Trophoblast cell (in vitro differentiated cells and primary cell): Measurements from ENCODE around the gene ZNF20.

Experiments used
- DNase-seq, 2 donors: peaks; one replicate each; pipeline ENCODE4 v3.0.0-alpha.2; 2016
- H2AFZ ChIP-seq: 2 replicates; pipeline ENCODE4 v1.6.1; 2013; ENCODE audit warnings: low read length, moderate library complexity, mild to moderate bottlenecking; ENCODE audit not compliant: insufficient read depth, poor library complexity
- H2AK5ac ChIP-seq: 2 replicates; pipeline ENCODE4 v1.6.1; 2013; ENCODE audit warnings: mild to moderate bottlenecking, low read length
- H2BK120ac ChIP-seq: 2 replicates; pipeline ENCODE4 v1.6.1; 2013; ENCODE audit warnings: low read length, mild to moderate bottlenecking, moderate library complexity; ENCODE audit not compliant: insufficient read depth, poor library complexity
- H2BK12ac ChIP-seq: 2 replicates; pipeline ENCODE4 v1.6.1; 2013; ENCODE audit warnings: mild to moderate bottlenecking, low read length, moderate library complexity
- H2BK5ac ChIP-seq: 2 replicates; pipeline ENCODE4 v1.6.1; 2013; ENCODE audit warnings: low read length, low read depth, moderate library complexity, mild to moderate bottlenecking; ENCODE audit not compliant: poor library complexity
- H3K14ac ChIP-seq: 2 replicates; pipeline ENCODE4 v1.6.1; 2013; ENCODE audit warnings: mild to moderate bottlenecking, low read length
- H3K18ac ChIP-seq: 2 replicates; pipeline ENCODE4 v1.6.1; 2013; ENCODE audit warnings: mild to moderate bottlenecking, low read length
- H3K23ac ChIP-seq: 2 replicates; pipeline ENCODE4 v1.6.1; 2013; ENCODE audit warnings: low read length
- H3K27ac ChIP-seq: 2 replicates; pipeline ENCODE4 v1.5.1; 2013; ENCODE audit warnings: low read depth, mild to moderate bottlenecking, inconsistent platforms, low read length, moderate library complexity
- H3K27me3 ChIP-seq: 2 replicates; pipeline ENCODE4 v1.6.1; 2013; ENCODE audit warnings: inconsistent platforms, mild to moderate bottlenecking, low read length, moderate library complexity; ENCODE audit not compliant: insufficient read depth
- H3K36me3 ChIP-seq, 2 experiments: 1 replicate in 1 of 2; 2 replicates in 1 of 2; pipeline ENCODE4 v1.6.1; 2013; ENCODE audit warnings: low read length in 2 of 2, mild to moderate bottlenecking in 2 of 2, moderate library complexity in 1 of 2; ENCODE audit not compliant: insufficient read depth in 2 of 2, control insufficient read depth in 1 of 2
- H3K4ac ChIP-seq: 2 replicates; pipeline ENCODE4 v1.6.1; 2013; ENCODE audit warnings: low read depth, mild to moderate bottlenecking, low read length, moderate library complexity
- H3K4me1 ChIP-seq, 2 experiments: 1 replicate in 1 of 2; 2 replicates in 1 of 2; pipeline ENCODE4 v1.6.1; 2013; ENCODE audit warnings: low read length in 2 of 2, mild to moderate bottlenecking in 2 of 2, moderate library complexity in 1 of 2; ENCODE audit not compliant: insufficient read depth in 2 of 2, control insufficient read depth in 1 of 2
- H3K4me2 ChIP-seq: 2 replicates; pipeline ENCODE4 v1.6.1; 2013; ENCODE audit warnings: inconsistent platforms, mild to moderate bottlenecking, low read length, moderate library complexity
- H3K4me3 ChIP-seq: 2 replicates; pipeline ENCODE4 v1.5.1; 2013; ENCODE audit warnings: mild to moderate bottlenecking, low read depth, low read length, inconsistent platforms
- H3K79me1 ChIP-seq: one replicate; pipeline ENCODE4 v1.6.1; 2013; ENCODE audit warnings: low read length
- H3K79me2 ChIP-seq: 2 replicates; pipeline ENCODE4 v1.6.1; 2013; ENCODE audit warnings: low read length, mild to moderate bottlenecking; ENCODE audit not compliant: control insufficient read depth, insufficient read depth, poor library complexity
- H3K9ac ChIP-seq: 2 replicates; pipeline ENCODE4 v1.6.1; 2013; ENCODE audit warnings: mild to moderate bottlenecking, low read length
- H3K9me3 ChIP-seq: 2 replicates; pipeline ENCODE4 v1.6.1; 2013; ENCODE audit warnings: low read depth, mild to moderate bottlenecking, control low read depth, inconsistent platforms, low read length; ENCODE audit not compliant: insufficient read depth
- H4K12ac ChIP-seq: 2 replicates; pipeline ENCODE4 v1.6.1; 2013; ENCODE audit warnings: low read depth, mild to moderate bottlenecking, low read length, moderate library complexity
- H4K8ac ChIP-seq: 2 replicates; pipeline ENCODE4 v1.6.1; 2013; ENCODE audit warnings: low read depth, mild to moderate bottlenecking, low read length, moderate library complexity
- H4K91ac ChIP-seq: one replicate; pipeline ENCODE4 v1.6.1; 2013; ENCODE audit warnings: low read depth, mild to moderate bottlenecking, low read length, moderate library complexity
- WGBS: extraction: QIAGEN DNeasy Blood & Tissue Kit; methylation state at CpG from one replicate; pipeline ENCODE4 v1.1.7; 2013; ENCODE audit warnings: missing lambda C conversion rate; ENCODE audit not compliant: insufficient read length, insufficient coverage; ENCODE audit errors: extremely low coverage; 5-methylcytosine and 5-hydroxymethylcytosine counted together

Gene ZNF20

GRCh38 chr19:12095111-12095790 is 44.9 kb downstream of the ZNF20 start:
- Histone ChIP-seq H3K36me3 (peaks cover 0 to 3% of the 10 kb centered on the region in 2 experiments), H2BK5ac (no peak overlapping the region), H4K91ac (no peak overlapping the region), H3K27ac (no peak overlapping the region), H3K18ac (no peak overlapping the region), H3K4me3 (no peak overlapping the region), H3K4me1 (peaks cover 2 to 6% of the 10 kb centered on the region in 2 experiments), H3K9me3 (no peaks in the 10 kb centered on the region), H4K12ac (no peak overlapping the region), H4K8ac (no peak overlapping the region), H2AFZ (no peak overlapping the region), H3K79me1 (peaks cover 5% of the 10 kb centered on the region), H3K9ac (no peak overlapping the region), H2AK5ac (no peak overlapping the region), H3K4ac (no peak overlapping the region), H2BK12ac (no peak overlapping the region), H3K14ac (no peak overlapping the region), H3K79me2 (peaks cover 2% of the 10 kb centered on the region), H3K27me3 (no peaks in the 10 kb centered on the region), H2BK120ac (no peak overlapping the region), H3K4me2 (no peak overlapping the region), H3K23ac (no peak overlapping the region)
- DNase-seq: no peak
- WGBS: no CpG with 5 or more reads among the region's 4 CpGs

GRCh38 chr19:12093777-12094176 is 46.4 kb downstream of the ZNF20 start:
- Histone ChIP-seq H2BK120ac (no peak overlapping the region), H3K18ac (no peak overlapping the region), H3K23ac (no peak overlapping the region), H3K4me2 (no peak overlapping the region), H3K27ac (no peak overlapping the region), H3K79me2 (peaks cover 2% of the 10 kb centered on the region), H3K9me3 (no peaks in the 10 kb centered on the region), H3K14ac (no peak overlapping the region), H4K8ac (no peak overlapping the region), H3K4me1 (peaks cover 2 to 6% of the 10 kb centered on the region in 2 experiments), H4K91ac (no peak overlapping the region), H3K79me1 (peaks cover 5% of the 10 kb centered on the region), H3K27me3 (no peaks in the 10 kb centered on the region), H4K12ac (no peak overlapping the region), H3K9ac (no peak overlapping the region), H2AFZ (no peak overlapping the region), H2BK5ac (no peak overlapping the region), H3K36me3 (peaks cover 0 to 2% of the 10 kb centered on the region in 2 experiments), H3K4me3 (no peak overlapping the region), H2AK5ac (no peak overlapping the region), H3K4ac (peak overlapping the region; percentile 69), H2BK12ac (no peak overlapping the region)
- no CpG with 5 or more reads among the region's 3 CpGs for WGBS
- DNase-seq: no peak

GRCh38 chr19:12092956-12093355 is 47.2 kb downstream of the ZNF20 start:
- H3K18ac ChIP-seq: no peak overlapping the region
- no peak overlapping the region for H2BK120ac ChIP-seq
- no peak overlapping the region for H4K91ac ChIP-seq
- H4K8ac ChIP-seq: peak overlapping the region; percentile 23
- no peak overlapping the region for H3K14ac ChIP-seq
- DNase-seq: no peak
- H3K79me2 ChIP-seq: peaks cover 2% of the 10 kb centered on the region
- H3K27ac ChIP-seq: no peak overlapping the region
- peak overlapping the region; percentile 60 for H3K4me3 ChIP-seq
- no peak overlapping the region for H3K23ac ChIP-seq
- no peak overlapping the region for H2BK5ac ChIP-seq
- peaks cover 5% of the 10 kb centered on the region for H3K79me1 ChIP-seq
- no peak overlapping the region for H2AFZ ChIP-seq
- no peak overlapping the region for H2AK5ac ChIP-seq
- no peak overlapping the region for H3K9ac ChIP-seq
- H3K9me3 ChIP-seq: no peaks in the 10 kb centered on the region
- H3K4ac ChIP-seq: peak overlapping the region; percentile 55
- H3K27me3 ChIP-seq: no peaks in the 10 kb centered on the region
- no peak overlapping the region for H2BK12ac ChIP-seq
- WGBS: no CpG with 5 or more reads among the region's 10 CpGs
- peaks cover 0 to 2% of the 10 kb centered on the region in 2 experiments for H3K36me3 ChIP-seq
- H3K4me1 ChIP-seq: peaks cover 2 to 6% of the 10 kb centered on the region in 2 experiments
- no peak overlapping the region for H4K12ac ChIP-seq
- H3K4me2 ChIP-seq: peak overlapping the region; percentile 63

DNA sequence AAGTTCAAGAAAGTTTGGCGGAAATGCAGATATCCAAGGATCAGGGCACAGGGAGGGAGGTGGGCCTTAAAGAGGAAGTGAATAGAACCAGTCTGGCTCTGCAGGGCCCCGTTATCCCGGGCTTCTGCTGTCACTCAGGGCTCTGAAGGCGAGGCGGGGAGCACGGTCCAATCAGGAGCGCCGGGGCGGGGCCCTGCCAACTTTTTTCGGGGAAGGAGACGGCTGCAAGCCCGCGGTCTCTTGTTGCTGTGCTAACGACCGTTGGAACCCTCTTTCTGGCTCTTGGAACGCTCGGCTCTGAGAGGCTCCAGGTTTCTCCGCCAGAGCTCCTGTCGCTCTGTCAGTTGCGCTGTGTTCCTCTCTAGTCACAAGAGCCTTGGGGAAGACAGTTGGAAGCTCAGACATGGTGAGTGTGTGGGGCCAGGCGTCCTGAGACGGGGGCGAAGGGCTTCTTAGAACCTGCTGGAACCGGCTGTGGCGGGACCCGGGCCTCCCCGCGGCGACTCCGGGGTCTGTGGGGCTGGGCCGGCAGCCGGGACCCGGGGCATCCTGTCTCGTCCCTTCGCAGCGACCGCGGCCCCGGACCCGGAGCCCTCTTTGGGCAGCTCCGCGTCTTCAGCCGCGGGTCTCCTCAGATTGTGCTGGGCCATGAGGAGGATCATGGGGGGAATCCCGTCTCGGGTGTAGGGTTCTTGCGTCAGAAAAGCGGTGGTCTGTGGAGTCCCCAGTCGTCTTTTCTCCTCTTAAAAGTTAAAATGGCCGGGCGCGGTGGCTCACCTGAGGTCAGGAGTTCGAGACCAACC is 47.9 kb downstream of the ZNF20 start:
- peak overlapping the region; percentile 17 for H2BK120ac ChIP-seq
- H3K9me3 ChIP-seq: no peaks in the 10 kb centered on the region
- peak overlapping the region; percentile 63 for H3K4me2 ChIP-seq
- peaks cover 2 to 6% of the 10 kb centered on the region in 2 experiments for H3K4me1 ChIP-seq
- H3K14ac ChIP-seq: peak overlapping the region; percentile 73
- no peak overlapping the region for H2BK12ac ChIP-seq
- peak overlapping the region; percentile 61 for H4K8ac ChIP-seq
- H3K23ac ChIP-seq: no peak overlapping the region
- peak overlapping the region; percentile 60 for H3K4me3 ChIP-seq
- peak; percentile 65 to 83 for DNase-seq
- H3K9ac ChIP-seq: peak overlapping the region; percentile 30
- peaks cover 5% of the 10 kb centered on the region for H3K79me1 ChIP-seq
- WGBS: no CpG with 5 or more reads among the region's 53 CpGs
- peak overlapping the region; percentile 56 for H3K27ac ChIP-seq
- no peak overlapping the region for H2AK5ac ChIP-seq
- peaks cover 0 to 2% of the 10 kb centered on the region in 2 experiments for H3K36me3 ChIP-seq
- H3K4ac ChIP-seq: peak overlapping the region; percentile 33
- peak overlapping the region; percentile 59 for H2BK5ac ChIP-seq
- peak overlapping the region; percentile 40 for H3K18ac ChIP-seq
- H3K79me2 ChIP-seq: peaks cover 2% of the 10 kb centered on the region
- no peaks in the 10 kb centered on the region for H3K27me3 ChIP-seq
- H2AFZ ChIP-seq: peak overlapping the region; percentile 94
- no peak overlapping the region for H4K12ac ChIP-seq
- peak overlapping the region; percentile 35 for H4K91ac ChIP-seq
